ENCODE results near the gene RASA3. TPM values are rescaled to one million over a fixed set of nuclear protein-coding genes. Genes with fewer than 3 reads are reported as not detected.

The RASA3 gene
- total and polyA plus RNA-seq, 9 of the 15 experiments (the other 6 are each of a cell fraction or from before 2014, with no cell fraction given): 0.72 to 25.3 (median 14.4) TPM

GRCh38 chr13:113954046-113954835, 178.2 kb downstream of the RASA3 start:
- Histone ChIP-seq H3K4me2 (ENCODE audit: insufficient read depth, low read length) (no peak overlapping the region), H3K9me3 (replicated peaks; ENCODE audit: control insufficient read depth, insufficient read depth, low read depth, low read length) (no peaks in the 10 kb centered on the region), H3K4me3 (no peak overlapping the region), H3K79me2 (ENCODE audit: control insufficient read depth, insufficient read depth, low read length) (no peaks in the 10 kb centered on the region), H4K20me1 (replicated peaks; ENCODE audit: control insufficient read depth, insufficient read depth, low read length) (no peaks in the 10 kb centered on the region), H3K27ac (ENCODE audit: extremely low read depth, low read depth, low read length) (no peak overlapping the region), H2AFZ (ENCODE audit: low read depth, low read length) (no peak overlapping the region), H3K36me3 (ENCODE audit: control insufficient read depth, insufficient read depth, low read length) (no peaks in the 10 kb centered on the region), H3K9ac (ENCODE audit: insufficient read depth in 1 of 2, low read depth in 2 of 2, low read length in 2 of 2) (no peak overlapping the region), H3K27me3 (ENCODE audit: control insufficient read depth in 2 of 2, insufficient read depth in 2 of 2, low read length in 2 of 2) (no peaks in the 10 kb centered on the region), H3K9me1 (ENCODE audit: control insufficient read depth, insufficient read depth, low read length) (no peaks in the 10 kb centered on the region), H3K4me1 (replicated peaks in 1 of 2; ENCODE audit: control insufficient read depth in 2 of 2, insufficient read depth in 2 of 2, low read length in 2 of 2) (peaks cover 3 to 34% of the 10 kb centered on the region in 2 experiments; a peak in 4 of 5 replicates)
- ChIA-PET CTCF (ENCODE audit: low intra/inter-chr PET ratio) (no interaction called here), POLR2A (no interaction called here)
- in situ Hi-C loops (cut with MboI) (no loop called here), intact Hi-C loops (cut with micrococcal nuclease) (no loop called here)
- DNase-seq (ENCODE audit: extremely low read depth in 1 of 4, low spot score in 3 of 4): no peak
- 22% methylated on average over 9 of the region's 20 CpGs for whole genome bisulfite sequencing (ENCODE audit: insufficient coverage, low coverage, missing lambda C conversion rate)
- no peak for FAIRE-seq
- TF ChIP-seq DNMT1 (IDR thresholded peaks at IDR 0.05): no peak
- no peak for TF ChIP-seq ZNF512 (tag; IDR thresholded peaks at IDR 0.05)
- TF ChIP-seq CREB1 (IDR thresholded peaks at IDR 0.05): no peak
- no peak for TF ChIP-seq CREB1 (CRISPR knock-in tag; IDR thresholded peaks at IDR 0.05)
- TF ChIP-seq TBP (optimal IDR thresholded peaks at IDR 0.05; ENCODE audit: low read depth, low read length): no peak
- TF ChIP-seq ZNF449 (CRISPR knock-in tag; IDR thresholded peaks at IDR 0.05): no peak
- no TSS peak for BruUV-seq (replicated peaks)
- ATAC-seq: no peak

Data from K562 (cell line).